GM10248 (cell line): ENCODE measurements around the gene CSF1R.

Source experiments
- CTCF ChIA-PET: fragments of 300-600 bp; sonication (Branson Sonifier 250); formaldehyde crosslinking; extraction: SDS; loops from one replicate; lab custom pipeline; 2021; ENCODE audit warnings: antibody characterized with exemption; lab: Yijun Ruan, JAX
- POLR2A ChIA-PET: fragments of 350-650 bp; sonication (Branson Sonifier 250); formaldehyde crosslinking; extraction: SDS; loops from one replicate; lab custom pipeline; 2020; ENCODE audit warnings: antibody characterized with exemption; lab: Yijun Ruan, JAX
- DNase-seq: peaks from one replicate; pipeline ENCODE4 v3.0.0; 2012; ENCODE audit errors: extremely low spot score
- TF ChIP-seq, protein P1 (sequence below): IDR thresholded peaks from 2 replicates; pipeline ENCODE4 v1.5.1; 2012; ENCODE audit warnings: mild to moderate bottlenecking, low read depth; ENCODE audit errors: extremely low read depth, missing control alignments, control extremely low read depth

The CSF1R gene

DNA sequence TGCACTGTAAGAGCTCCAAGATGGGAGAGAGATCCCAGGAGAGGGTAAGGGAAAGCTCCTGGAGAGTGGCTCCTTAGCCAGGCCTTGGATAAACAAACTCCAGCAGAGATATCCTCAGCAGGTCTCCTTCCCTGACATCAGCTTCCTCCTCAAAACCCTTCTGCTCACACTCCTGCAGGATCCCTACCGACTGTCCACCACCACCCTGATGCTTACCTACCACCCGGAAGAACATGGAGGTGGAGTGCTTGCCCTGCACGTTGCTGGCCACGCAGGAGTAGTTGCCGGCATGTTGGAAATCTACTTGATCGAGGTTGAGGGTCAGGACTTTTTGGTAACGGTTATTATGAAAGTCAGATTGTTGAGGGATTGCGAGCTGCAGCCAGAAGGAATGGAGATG lies 9.3 kb downstream of the CSF1R start:
- POLR2A ChIA-PET = no interaction called here

GRCh38 chr5:150075806-150076205 lies 10.5 kb downstream of the CSF1R start:
- no peak for DNase-seq
- POLR2A ChIA-PET = no interaction called here
- TF ChIP-seq, protein P1, sequence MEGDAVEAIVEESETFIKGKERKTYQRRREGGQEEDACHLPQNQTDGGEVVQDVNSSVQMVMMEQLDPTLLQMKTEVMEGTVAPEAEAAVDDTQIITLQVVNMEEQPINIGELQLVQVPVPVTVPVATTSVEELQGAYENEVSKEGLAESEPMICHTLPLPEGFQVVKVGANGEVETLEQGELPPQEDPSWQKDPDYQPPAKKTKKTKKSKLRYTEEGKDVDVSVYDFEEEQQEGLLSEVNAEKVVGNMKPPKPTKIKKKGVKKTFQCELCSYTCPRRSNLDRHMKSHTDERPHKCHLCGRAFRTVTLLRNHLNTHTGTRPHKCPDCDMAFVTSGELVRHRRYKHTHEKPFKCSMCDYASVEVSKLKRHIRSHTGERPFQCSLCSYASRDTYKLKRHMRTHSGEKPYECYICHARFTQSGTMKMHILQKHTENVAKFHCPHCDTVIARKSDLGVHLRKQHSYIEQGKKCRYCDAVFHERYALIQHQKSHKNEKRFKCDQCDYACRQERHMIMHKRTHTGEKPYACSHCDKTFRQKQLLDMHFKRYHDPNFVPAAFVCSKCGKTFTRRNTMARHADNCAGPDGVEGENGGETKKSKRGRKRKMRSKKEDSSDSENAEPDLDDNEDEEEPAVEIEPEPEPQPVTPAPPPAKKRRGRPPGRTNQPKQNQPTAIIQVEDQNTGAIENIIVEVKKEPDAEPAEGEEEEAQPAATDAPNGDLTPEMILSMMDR = no peak
- CTCF ChIA-PET = interaction anchor here (0.6 to 2.6 kb wide), 6 partner anchors 10 to 52 kb away, joined by 3 to 10 read pairs (median 5); partner anchors contain the start of gene CSF1R

More for the DNA sequence above, 9.3 kb downstream of the CSF1R start:
- TF ChIP-seq, protein P1 = no peak
- CTCF ChIA-PET = interaction anchor here (1.1 to 1.6 kb wide), 3 partner anchors 9 to 13 kb away, joined by 3 to 4 read pairs (median 3); no protein-coding TSS in a partner anchor
- DNase-seq = no peak

DNA sequence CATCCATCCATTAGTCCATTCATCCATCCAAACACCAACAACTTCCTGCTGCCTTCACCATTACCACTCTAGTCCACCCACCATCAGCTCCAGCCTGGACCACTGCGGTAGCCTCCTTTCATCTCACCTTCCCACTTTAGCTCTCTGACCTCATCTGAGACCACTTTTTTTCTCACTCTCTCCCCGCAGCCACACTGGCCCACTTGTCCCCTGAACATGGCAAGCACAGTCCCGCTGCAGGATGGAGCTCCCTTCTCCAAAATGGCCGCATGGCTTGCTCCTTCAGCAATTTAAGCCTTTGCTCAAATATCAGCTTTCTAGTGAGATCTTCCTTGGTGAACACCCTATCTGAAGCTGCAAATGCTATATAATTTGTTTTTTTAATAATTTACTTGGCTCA lies 11.1 kb downstream of the CSF1R start:
- TF ChIP-seq, protein P1 = no peak
- no peak for DNase-seq
- ChIA-PET POLR2A (no interaction called here), CTCF (interaction anchor here (1.1 to 2.6 kb wide), 5 partner anchors 9 to 47 kb away, joined by 3 to 10 read pairs (median 5); partner anchors contain the start of gene CSF1R)

- POLR2A ChIA-PET = no interaction called here
Measured at GRCh38 chr5:150073677-150074076, 12.7 kb downstream of the CSF1R start.

GRCh38 chr5:150073086-150073625 lies 13.2 kb downstream of the CSF1R start:
- ChIA-PET POLR2A (no interaction called here), CTCF (interaction anchor here (0.8 to 1.8 kb wide), 5 partner anchors 9 to 39 kb away, joined by 3 to 6 read pairs (median 3); no protein-coding TSS in a partner anchor)
- no peak for DNase-seq
- TF ChIP-seq, protein P1 = no peak

More at GRCh38 chr5:150073677-150074076, 12.7 kb downstream of the CSF1R start:
- CTCF ChIA-PET = interaction anchor here (0.8 to 2.6 kb wide), 7 partner anchors 10 to 240 kb away, joined by 3 to 10 read pairs (median 5); partner anchors contain the start of gene CSF1R
- TF ChIP-seq, protein P1 = no peak
- DNase-seq = no peak

GRCh38 chr5:150070821-150071220 lies 15.5 kb downstream of the CSF1R start:
- ChIA-PET CTCF (no interaction called here), POLR2A (no interaction called here)
- TF ChIP-seq, protein P1 = no peak
- DNase-seq = no peak
